NCI-H774 (cell line): ENCODE data around the gene EMP1.
"Not testable (repeated sequence)": the region's sequence is repeated elsewhere in the genome, so short reads cannot be mapped to it uniquely, and the experiment has no call there.

Source experiments
- DNase-seq: peaks from one replicate; lab custom pipeline; 2025; lab: John Stamatoyannopoulos, UW

EMP1 gene

GRCh38 chr12:13259625-13260024, 63.1 kb downstream of the EMP1 start:
- DNase-seq: not testable (repeated sequence)

- DNase-seq: not testable (repeated sequence)
Measured at GRCh38 chr12:13267826-13268225, 71.3 kb downstream of the EMP1 start.

GRCh38 chr12:13268581-13268980, 72.1 kb downstream of the EMP1 start:
- no peak for DNase-seq
